PC-9 (cell line): ENCODE data around the gene PLEKHG4B.

Experiments
- CTCF ChIP-seq: fragments of 200-600 bp; sonication (generic); conservative IDR thresholded peaks from 2 replicates; pipeline ENCODE4 v1.6.1; 2017; ENCODE audit warnings: mixed run types, antibody characterized with exemption, mild to moderate bottlenecking, moderate library complexity
- EZH2 ChIP-seq: fragments of 200-600 bp; sonication (generic); IDR thresholded peaks from 2 replicates; pipeline ENCODE4 v1.8.0; 2017; ENCODE audit warnings: antibody characterized with exemption, low read depth

GRCh38 chr5:156411-157072 is 64.6 kb downstream of the PLEKHG4B start:
- TF ChIP-seq CTCF (no peak), EZH2 (no peak)
